GM12878 (cell line): Measurements from ENCODE around the gene MEGF6. TPM values are rescaled to one million over a fixed set of nuclear protein-coding genes. Genes with fewer than 3 reads are reported as not detected.

Experiments used
- ATAC-seq: fragments of 200-7000 bp; cut with Tn5 transposase; 3 replicates; pipeline ENCODE4 v1.9.1; 2020; ENCODE audit warnings: mild to moderate bottlenecking, moderate library complexity
- BruUV-seq: library from RNA; stranded (reverse); fragments of 400-500 nt; replicated peaks from 2 replicates; lab custom pipeline; 2021; lab: Mats Ljungman, UMichigan
- CTCF ChIA-PET: fragments of 300-600 bp; sonication (Branson Sonifier 250); formaldehyde crosslinking; extraction: SDS; loops from one replicate; lab custom pipeline; 2021; ENCODE audit warnings: inconsistent platforms; lab: Yijun Ruan, JAX
- POLR2A ChIA-PET: fragments of 350-600 bp; formaldehyde crosslinking; extraction: SDS; loops from one replicate; lab custom pipeline; 2021; ENCODE audit warnings: inconsistent platforms; lab: Charles Lee
- RAD21 ChIA-PET: fragments of 300-600 bp; sonication (Branson Sonifier 250); formaldehyde crosslinking; loops from one replicate; lab custom pipeline; 2023; ENCODE audit warnings: antibody characterized with exemption; ENCODE audit not compliant: unreplicated experiment; lab: Charles Lee
- SMC1A ChIA-PET: fragments of 300-600 bp; sonication (Branson Sonifier 250); formaldehyde crosslinking; loops from one replicate; lab custom pipeline; 2023; ENCODE audit not compliant: unreplicated experiment, uncharacterized antibody; lab: Charles Lee
- DNase-seq: peaks from one replicate; pipeline ENCODE4 v3.0.0-alpha.2; 2011; ENCODE audit warnings: low read depth, low spot score
- FAIRE-seq: peaks from 3 replicates; lab custom pipeline; 2011; peaks lifted over from hg19 to GRCh38; lab: Jason Lieb, UNC
- H2AFZ ChIP-seq: 2 replicates; pipeline ENCODE4 v1.6.0; 2011; ENCODE audit warnings: low read depth, low read length, control low read depth; ENCODE audit not compliant: control insufficient read depth
- H3K27ac ChIP-seq: 2 replicates; pipeline ENCODE4 v1.5.1; 2011; ENCODE audit warnings: control low read depth; ENCODE audit not compliant: control insufficient read depth, insufficient read depth
- H3K27me3 ChIP-seq, 2 experiments: replicated peaks in 1 of 2; 2 replicates each; pipeline versions ENCODE4 v1.6.0 to v1.6.1; 2011; ENCODE audit warnings: low read length in 1 of 2; ENCODE audit not compliant: control insufficient read depth in 2 of 2, insufficient read depth in 2 of 2
- H3K36me3 ChIP-seq, 2 experiments: 2 replicates each; pipeline ENCODE4 v1.5.1; 2011; ENCODE audit warnings: low read length in 1 of 2; ENCODE audit not compliant: control insufficient read depth in 2 of 2, insufficient read depth in 2 of 2
- H3K4me1 ChIP-seq: 2 replicates; pipeline ENCODE4 v1.6.1; 2011; ENCODE audit warnings: mild to moderate bottlenecking, low read length, moderate library complexity, mixed read lengths; ENCODE audit not compliant: control insufficient read depth, insufficient read depth
- H3K4me2 ChIP-seq: 2 replicates; pipeline ENCODE4 v1.6.0; 2011; ENCODE audit warnings: control low read depth; ENCODE audit not compliant: control insufficient read depth, insufficient read depth
- H3K4me3 ChIP-seq: fragments of 200-600 bp; sonication (generic); 2 replicates; pipeline ENCODE4 v1.5.1; 2016
- H3K79me2 ChIP-seq: 2 replicates; pipeline ENCODE4 v1.6.0; 2011; ENCODE audit warnings: low read length; ENCODE audit not compliant: control insufficient read depth, insufficient read depth
- H3K9ac ChIP-seq: 2 replicates; pipeline ENCODE4 v1.8.0; 2011; ENCODE audit warnings: low read length, control low read depth, mixed read lengths; ENCODE audit not compliant: control insufficient read depth, insufficient read depth
- H3K9me3 ChIP-seq: replicated peaks from 3 replicates; pipeline ENCODE4 v1.5.1; 2011; ENCODE audit warnings: mild to moderate bottlenecking, low read length; ENCODE audit not compliant: control insufficient read depth, insufficient read depth
- H4K20me1 ChIP-seq: 2 replicates; pipeline ENCODE4 v1.6.0; 2011; ENCODE audit not compliant: control insufficient read depth, insufficient read depth
- BCL11A ChIP-seq: IDR thresholded peaks from 2 replicates; pipeline ENCODE4 v1.6.1; 2011; ENCODE audit warnings: low read depth, low read length
- BHLHE40 ChIP-seq, 2 experiments: fragments of 450-650 bp in 1 of 2; IDR thresholded peaks; 2 replicates each; pipeline ENCODE4 v1.6.1; 2011 to 2017; ENCODE audit warnings: low read depth in 2 of 2, borderline replicate concordance in 1 of 2, improper control_type of control experiment in 1 of 2, low read length in 1 of 2, mild to moderate bottlenecking in 1 of 2
- CREB1 ChIP-seq: IDR thresholded peaks from 2 replicates; pipeline ENCODE4 v1.6.1; 2012; ENCODE audit warnings: low read depth, mild to moderate bottlenecking, inconsistent platforms
- CTCF ChIP-seq, 3 experiments: IDR thresholded peaks in 2 of 3; conservative IDR thresholded peaks in 1 of 3; 2 replicates each; pipeline ENCODE4 v1.5.1; 2011; ENCODE audit warnings: low read depth in 3 of 3, low read length in 3 of 3, mild to moderate bottlenecking in 3 of 3, control low read depth in 2 of 3, moderate library complexity in 2 of 3, inconsistent platforms in 1 of 3, mixed read lengths in 1 of 3; ENCODE audit not compliant: control insufficient read depth in 2 of 3, insufficient read depth in 1 of 3; ENCODE audit errors: extremely low read depth in 1 of 3
- EGR1 ChIP-seq, 2 experiments: IDR thresholded peaks; 1 replicate in 1 of 2; 2 replicates in 1 of 2; pipeline ENCODE4 v1.6.1; 2011 to 2012; ENCODE audit warnings: low read depth in 2 of 2, low read length in 2 of 2, borderline replicate concordance in 1 of 2, mild to moderate bottlenecking in 1 of 2, moderate library complexity in 1 of 2
- LARP7 ChIP-seq: fragments of 450-650 bp; IDR thresholded peaks from 2 replicates; pipeline ENCODE4 v1.6.1; 2017; ENCODE audit warnings: mild to moderate bottlenecking
- NFIC ChIP-seq: IDR thresholded peaks from 2 replicates; pipeline ENCODE4 v1.6.1; 2012; ENCODE audit warnings: low read depth, mild to moderate bottlenecking, inconsistent platforms, low read length, moderate library complexity
- RCOR1 ChIP-seq: conservative IDR thresholded peaks from 2 replicates; pipeline ENCODE4 v1.6.1; 2012; ENCODE audit warnings: low read depth, low read length, improper control_type of control experiment
- SRF ChIP-seq, 2 experiments: IDR thresholded peaks; 2 replicates each; pipeline ENCODE4 v1.6.1; 2011; ENCODE audit warnings: low read depth in 2 of 2, low read length in 2 of 2, mild to moderate bottlenecking in 1 of 2, moderate library complexity in 1 of 2
- SUZ12 ChIP-seq: fragments of 200-600 bp; sonication (generic); IDR thresholded peaks from one replicate; pipeline ENCODE4 v1.6.1; 2018; ENCODE audit warnings: antibody characterized with exemption, mild to moderate bottlenecking; ENCODE audit not compliant: unreplicated experiment
- WGBS: methylation state at CpG from one replicate; pipeline ENCODE4 v1.1.6; 2016; ENCODE audit warnings: low lambda C conversion rate; ENCODE audit not compliant: insufficient replicate concordance, insufficient coverage; ENCODE audit errors: missing lambda C conversion rate; 5-methylcytosine and 5-hydroxymethylcytosine counted together
- in situ Hi-C: fragments of 300-500 bp; cut with MboI; formaldehyde crosslinking; loops from 9 replicates; pipeline ENCODE4 v1.14.3; 2018; ENCODE audit warnings: mixed read lengths
- intact Hi-C: fragments of 100-400 bp; cut with micrococcal nuclease; formaldehyde crosslinking; loops from one replicate; pipeline ENCODE4 v1.14.2; 2022; ENCODE audit not compliant: unreplicated experiment
- polyA plus RNA-seq, 11 experiments: library from polyadenylated mRNA; depleted of rRNA in 4 of 11; unstranded in 6 of 11; stranded (reverse) in 5 of 11; fragments of >200 nt; fragmentation: Nextera tagmentation in 4 of 11; fragmentation: Illumina TruSeq in 1 of 11; extraction: Ambion mirVana in 4 of 11; extraction: Trizol in 1 of 11; gene quantifications; 1 replicate in 1 of 11; 2 replicates in 10 of 11; pipeline versions ENCODE4 v1.2.1 to v1.2.3, GENCODE V29; 2011 to 2016; ENCODE audit warnings: inconsistent platforms in 2 of 11, missing spikeins in 2 of 11, low read depth in 1 of 11
- total RNA-seq, 4 experiments: library from RNA; depleted of rRNA in 3 of 4; stranded (reverse); fragments of >200 nt in 3 of 4; fragmentation: Illumina TruSeq in 1 of 4; extraction: Trizol in 1 of 4; gene quantifications; 2 replicates each; pipeline versions ENCODE4 v1.2.1 to v1.2.3, GENCODE V29; 2013 to 2021
- TF ChIP-seq, protein P1 (sequence below): fragments of 450-650 bp; IDR thresholded peaks from 2 replicates; pipeline ENCODE4 v1.6.1; 2018; ENCODE audit warnings: borderline replicate concordance, mild to moderate bottlenecking; ENCODE audit not compliant: partially characterized antibody
- TF ChIP-seq, protein P2 (sequence below): IDR thresholded peaks from 2 replicates; pipeline ENCODE4 v1.6.1; 2012; ENCODE audit warnings: improper control_type of control experiment, low read depth, low read length; ENCODE audit not compliant: insufficient replicate concordance

The MEGF6 gene
- total and polyA plus RNA-seq, 10 of the 15 experiments (the other 5 are each of a cell fraction or from before 2014, with no cell fraction given) = 0.03 to 0.41 TPM; not detected in 8

- Histone ChIP-seq H3K4me3 (no peak overlapping the region), H3K9me3 (no peaks in the 10 kb centered on the region), H3K9ac (no peak overlapping the region), H3K27ac (no peak overlapping the region), H4K20me1 (no peaks in the 10 kb centered on the region), H2AFZ (no peak overlapping the region), H3K4me1 (no peaks in the 10 kb centered on the region), H3K79me2 (no peaks in the 10 kb centered on the region), H3K36me3 (no peaks in the 10 kb centered on the region), H3K27me3 (no peaks in the 10 kb centered on the region), H3K4me2 (no peak overlapping the region)
- POLR2A ChIA-PET = no interaction called here
- DNase-seq (no peak), ATAC-seq (no peak), FAIRE-seq (no peak)
- intact Hi-C loops = no loop called here
- in situ Hi-C loops = no loop called here
- TF ChIP-seq BHLHE40 (IDR thresholded peaks at IDR 0.05; ENCODE audit: borderline replicate concordance in 1 of 2, low read depth in 2 of 2, low read length in 1 of 2) (no peak), RCOR1 (no peak), BCL11A (no peak), CREB1 (no peak), LARP7 (no peak), SUZ12 (no peak), CTCF (IDR thresholded peaks at IDR 0.05 in 2 of 3, conservative IDR thresholded peaks at IDR 0.05 in 1 of 3; ENCODE audit: control insufficient read depth in 2 of 3, extremely low read depth in 1 of 3, insufficient read depth in 1 of 3, low read depth in 3 of 3, low read length in 3 of 3) (no peak), NFIC (no peak), EGR1 (IDR thresholded peaks at IDR 0.05; ENCODE audit: borderline replicate concordance in 1 of 2, low read depth in 2 of 2, low read length in 2 of 2) (no peak), SRF (IDR thresholded peaks at IDR 0.05; ENCODE audit: low read depth in 2 of 2, low read length in 2 of 2) (no peak)
- TF ChIP-seq, protein P1, sequence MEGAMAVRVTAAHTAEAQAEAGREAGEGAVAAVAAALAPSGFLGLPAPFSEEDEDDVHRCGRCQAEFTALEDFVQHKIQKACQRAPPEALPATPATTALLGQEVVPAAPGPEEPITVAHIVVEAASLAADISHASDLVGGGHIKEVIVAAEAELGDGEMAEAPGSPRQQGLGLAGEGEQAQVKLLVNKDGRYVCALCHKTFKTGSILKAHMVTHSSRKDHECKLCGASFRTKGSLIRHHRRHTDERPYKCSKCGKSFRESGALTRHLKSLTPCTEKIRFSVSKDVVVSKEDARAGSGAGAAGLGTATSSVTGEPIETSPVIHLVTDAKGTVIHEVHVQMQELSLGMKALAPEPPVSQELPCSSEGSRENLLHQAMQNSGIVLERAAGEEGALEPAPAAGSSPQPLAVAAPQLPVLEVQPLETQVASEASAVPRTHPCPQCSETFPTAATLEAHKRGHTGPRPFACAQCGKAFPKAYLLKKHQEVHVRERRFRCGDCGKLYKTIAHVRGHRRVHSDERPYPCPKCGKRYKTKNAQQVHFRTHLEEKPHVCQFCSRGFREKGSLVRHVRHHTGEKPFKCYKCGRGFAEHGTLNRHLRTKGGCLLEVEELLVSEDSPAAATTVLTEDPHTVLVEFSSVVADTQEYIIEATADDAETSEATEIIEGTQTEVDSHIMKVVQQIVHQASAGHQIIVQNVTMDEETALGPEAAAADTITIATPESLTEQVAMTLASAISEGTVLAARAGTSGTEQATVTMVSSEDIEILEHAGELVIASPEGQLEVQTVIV = no peak
- TF ChIP-seq, protein P2, sequence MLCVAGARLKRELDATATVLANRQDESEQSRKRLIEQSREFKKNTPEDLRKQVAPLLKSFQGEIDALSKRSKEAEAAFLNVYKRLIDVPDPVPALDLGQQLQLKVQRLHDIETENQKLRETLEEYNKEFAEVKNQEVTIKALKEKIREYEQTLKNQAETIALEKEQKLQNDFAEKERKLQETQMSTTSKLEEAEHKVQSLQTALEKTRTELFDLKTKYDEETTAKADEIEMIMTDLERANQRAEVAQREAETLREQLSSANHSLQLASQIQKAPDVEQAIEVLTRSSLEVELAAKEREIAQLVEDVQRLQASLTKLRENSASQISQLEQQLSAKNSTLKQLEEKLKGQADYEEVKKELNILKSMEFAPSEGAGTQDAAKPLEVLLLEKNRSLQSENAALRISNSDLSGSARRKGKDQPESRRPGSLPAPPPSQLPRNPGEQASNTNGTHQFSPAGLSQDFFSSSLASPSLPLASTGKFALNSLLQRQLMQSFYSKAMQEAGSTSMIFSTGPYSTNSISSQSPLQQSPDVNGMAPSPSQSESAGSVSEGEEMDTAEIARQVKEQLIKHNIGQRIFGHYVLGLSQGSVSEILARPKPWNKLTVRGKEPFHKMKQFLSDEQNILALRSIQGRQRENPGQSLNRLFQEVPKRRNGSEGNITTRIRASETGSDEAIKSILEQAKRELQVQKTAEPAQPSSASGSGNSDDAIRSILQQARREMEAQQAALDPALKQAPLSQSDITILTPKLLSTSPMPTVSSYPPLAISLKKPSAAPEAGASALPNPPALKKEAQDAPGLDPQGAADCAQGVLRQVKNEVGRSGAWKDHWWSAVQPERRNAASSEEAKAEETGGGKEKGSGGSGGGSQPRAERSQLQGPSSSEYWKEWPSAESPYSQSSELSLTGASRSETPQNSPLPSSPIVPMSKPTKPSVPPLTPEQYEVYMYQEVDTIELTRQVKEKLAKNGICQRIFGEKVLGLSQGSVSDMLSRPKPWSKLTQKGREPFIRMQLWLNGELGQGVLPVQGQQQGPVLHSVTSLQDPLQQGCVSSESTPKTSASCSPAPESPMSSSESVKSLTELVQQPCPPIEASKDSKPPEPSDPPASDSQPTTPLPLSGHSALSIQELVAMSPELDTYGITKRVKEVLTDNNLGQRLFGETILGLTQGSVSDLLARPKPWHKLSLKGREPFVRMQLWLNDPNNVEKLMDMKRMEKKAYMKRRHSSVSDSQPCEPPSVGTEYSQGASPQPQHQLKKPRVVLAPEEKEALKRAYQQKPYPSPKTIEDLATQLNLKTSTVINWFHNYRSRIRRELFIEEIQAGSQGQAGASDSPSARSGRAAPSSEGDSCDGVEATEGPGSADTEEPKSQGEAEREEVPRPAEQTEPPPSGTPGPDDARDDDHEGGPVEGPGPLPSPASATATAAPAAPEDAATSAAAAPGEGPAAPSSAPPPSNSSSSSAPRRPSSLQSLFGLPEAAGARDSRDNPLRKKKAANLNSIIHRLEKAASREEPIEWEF = no peak
- CTCF ChIA-PET = no interaction called here
- SMC1A ChIA-PET = no interaction called here
- no TSS peak for BruUV-seq
- RAD21 ChIA-PET = no interaction called here
- WGBS = 44% methylated on average over 27 of the region's 35 CpGs
These were observed 143.9 kb downstream of the MEGF6 start for GRCh38 chr1:3467096-3468036.
